22Rv1 (cell line): Measurements from ENCODE around the gene PPAT.

ENCODE experiments used
- H3K27ac ChIP-seq: fragments of 450-650 bp; 2 replicates; pipeline ENCODE4 v1.5.1; 2017
- CTCF ChIP-seq: fragments of 450-650 bp; IDR thresholded peaks from 2 replicates; pipeline ENCODE4 v1.5.1; 2017; ENCODE audit warnings: mild to moderate bottlenecking
- ZFX ChIP-seq: fragments of 450-650 bp; IDR thresholded peaks from 2 replicates; pipeline ENCODE4 v1.6.1; 2017; ENCODE audit warnings: antibody characterized with exemption, borderline replicate concordance

Gene PPAT

GRCh38 chr4:56405016-56405415, 30.4 kb downstream of the PPAT start:
- TF ChIP-seq ZFX (no peak), CTCF (no peak)
- H3K27ac ChIP-seq: no peak overlapping the region

- H3K27ac ChIP-seq: no peak overlapping the region
These were observed 34.9 kb downstream of the PPAT start for GRCh38 chr4:56400560-56400959.

DNA sequence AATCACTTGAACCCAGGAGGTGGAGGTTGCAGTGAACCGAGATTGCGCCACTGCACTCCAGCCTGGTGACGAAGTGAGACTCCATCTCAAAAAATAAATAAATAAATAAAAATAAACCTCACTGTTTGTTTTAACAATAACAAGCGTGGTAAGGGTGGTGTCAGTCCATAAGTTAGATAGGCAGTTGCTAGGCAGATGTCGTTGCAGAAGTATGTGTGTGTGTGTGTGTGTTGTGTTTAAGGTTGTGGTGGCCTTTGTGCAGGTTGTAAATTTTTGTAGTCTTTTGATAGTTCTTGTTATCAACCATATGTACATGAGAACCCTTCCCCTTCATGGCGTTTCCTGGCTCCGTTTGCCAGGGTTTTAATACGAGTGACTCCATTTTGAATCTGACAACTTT, 44.1 kb downstream of the PPAT start:
- H3K27ac ChIP-seq: no peak overlapping the region
- no peak for TF ChIP-seq ZFX
- TF ChIP-seq CTCF: no peak

More at GRCh38 chr4:56400560-56400959, 34.9 kb downstream of the PPAT start:
- TF ChIP-seq CTCF: no peak
- TF ChIP-seq ZFX: no peak

DNA sequence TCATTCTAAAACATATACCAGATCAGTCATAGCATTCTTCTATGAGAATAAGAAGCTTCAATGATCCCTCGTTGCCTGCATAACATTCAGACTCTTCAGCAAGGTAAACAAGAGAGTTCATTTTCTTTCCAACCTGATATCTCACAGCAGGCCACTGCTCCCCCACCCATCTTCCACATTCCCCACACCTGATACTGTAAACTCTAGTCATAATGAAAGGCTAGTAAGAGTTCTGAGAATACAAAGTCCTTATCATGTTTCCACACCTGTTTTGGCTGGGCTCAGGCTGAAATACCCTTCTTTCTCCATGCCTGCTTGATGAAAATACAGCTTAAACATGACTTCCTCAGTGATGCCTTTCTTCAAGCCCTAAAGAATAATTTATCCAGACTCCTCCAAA, 45.9 kb downstream of the PPAT start:
- TF ChIP-seq ZFX: no peak
- TF ChIP-seq CTCF: no peak
- no peak overlapping the region for H3K27ac ChIP-seq

DNA sequence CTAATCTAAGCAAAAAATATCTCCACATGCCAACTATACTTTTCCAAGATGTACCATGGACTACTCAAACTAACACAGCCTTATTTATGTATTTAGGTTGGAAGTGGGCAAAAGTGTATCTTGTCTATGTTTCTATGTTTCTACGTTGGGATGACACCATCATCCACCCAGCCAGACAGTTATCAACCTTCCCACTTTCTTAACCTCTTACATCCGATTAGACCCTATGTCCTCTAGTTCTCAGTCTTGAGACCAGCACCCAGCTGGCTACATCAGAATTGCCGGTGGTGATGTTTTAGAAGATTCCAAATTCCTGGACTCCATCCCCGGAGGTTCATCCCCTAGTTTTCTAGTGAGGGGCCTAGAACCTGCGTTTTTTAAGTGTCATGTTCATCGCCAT, 47.1 kb downstream of the PPAT start:
- peak overlapping the region; percentile 96 for H3K27ac ChIP-seq
- TF ChIP-seq CTCF (no peak), ZFX (no peak)

- TF ChIP-seq CTCF (no peak), ZFX (no peak)
- H3K27ac ChIP-seq: peak within 1 kb of the TSS; percentile 96
These were observed 48.1 kb downstream of the PPAT start, which contains the start of gene AASDH for GRCh38 chr4:56387023-56388001. AASDH (minus strand) TSS chr4:56387491; CDS start chr4:56384299, 3,192 bp downstream.

DNA sequence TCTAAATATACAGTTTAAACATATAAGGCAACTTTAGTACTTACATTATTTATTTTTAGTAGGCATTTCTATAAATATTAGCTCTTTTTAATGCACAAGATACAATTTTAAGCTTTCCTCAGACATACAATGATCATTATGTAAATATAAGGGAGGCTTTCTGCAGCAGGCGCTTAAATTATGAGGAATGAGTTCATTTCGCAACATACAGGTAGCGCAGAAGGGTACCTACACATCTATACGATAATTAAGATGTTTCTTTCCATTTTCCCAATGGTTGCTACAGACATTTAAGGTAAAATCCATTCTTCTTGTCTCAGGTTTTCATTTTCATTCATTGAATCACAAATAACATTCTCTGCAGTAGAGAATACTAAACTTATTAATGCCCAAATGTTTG, 49.3 kb downstream of the PPAT start:
- H3K27ac ChIP-seq: peak overlapping the region; percentile 96
- TF ChIP-seq ZFX (no peak), CTCF (no peak)
